K562 (cell line): Measurements from ENCODE around the gene CEP43. TPM values are rescaled to one million over a fixed set of nuclear protein-coding genes. Genes with fewer than 3 reads are reported as not detected.

ENCODE experiments used
- RAD51 ChIP-seq: fragments of 450-650 bp; IDR thresholded peaks from 2 replicates; pipeline ENCODE4 v1.7.1; 2016; ENCODE audit warnings: low read depth, mild to moderate bottlenecking, borderline replicate concordance
- UBTF ChIP-seq, 2 experiments: IDR thresholded peaks; 2 replicates each; pipeline ENCODE4 v1.6.1; 2012; ENCODE audit warnings: improper control_type of control experiment in 2 of 2, low read depth in 2 of 2, low read length in 2 of 2, borderline replicate concordance in 1 of 2
- ZNF124 ChIP-seq: sonication (generic); formaldehyde crosslinking; IDR thresholded peaks from 2 replicates; pipeline ENCODE4 v1.8.1; 2022; ENCODE audit warnings: missing genetic modification reagents
- polyA plus RNA-seq, 8 experiments: library from polyadenylated mRNA; depleted of rRNA in 4 of 8; stranded (reverse) in 5 of 8; unstranded in 3 of 8; fragments of >200 nt; fragmentation: Nextera tagmentation in 2 of 8; fragmentation: Illumina TruSeq in 1 of 8; extraction: Ambion mirVana in 2 of 8; extraction: Trizol in 1 of 8; gene quantifications; 2 replicates each; pipeline versions ENCODE4 v1.2.1 to v1.2.3, GENCODE V29; 2011 to 2014; ENCODE audit warnings: inconsistent platforms in 1 of 8, missing spikeins in 1 of 8
- total RNA-seq, 7 experiments: library from RNA; depleted of rRNA in 6 of 7; stranded (reverse); fragments of >200 nt in 6 of 7; fragmentation: Illumina TruSeq in 2 of 7; extraction: Trizol in 2 of 7; gene quantifications; 2 replicates each; pipeline versions ENCODE4 v1.2.1 to v1.2.3, GENCODE V29; 2011 to 2021; ENCODE audit warnings: low replicate concordance in 1 of 7
- TF ChIP-seq, protein P1 (sequence below): fragments of 450-650 bp; formaldehyde crosslinking; conservative IDR thresholded peaks from 2 replicates; pipeline ENCODE4 v1.4.0; 2022; ENCODE audit warnings: mild to moderate bottlenecking, missing genetic modification characterization
- TF ChIP-seq, protein P2 (sequence below): fragments of 250-450 bp; sonication (Bioruptor Pico); IDR thresholded peaks from 2 replicates; pipeline ENCODE4 v1.8.0; 2021; ENCODE audit warnings: moderate library complexity, mild to moderate bottlenecking, inconsistent platforms

CEP43 gene
- total and polyA plus RNA-seq, 9 of the 15 experiments (the other 6 are each of a cell fraction or from before 2014, with no cell fraction given), result 15.2 to 55.7 (median 47.4) TPM

- TF ChIP-seq RAD51 (no peak), ZNF124 (CRISPR knock-in tag) (no peak), UBTF (IDR thresholded peaks at IDR 0.05; ENCODE audit: borderline replicate concordance in 1 of 2, low read depth in 2 of 2, low read length in 2 of 2) (no peak)
- TF ChIP-seq, protein P1, sequence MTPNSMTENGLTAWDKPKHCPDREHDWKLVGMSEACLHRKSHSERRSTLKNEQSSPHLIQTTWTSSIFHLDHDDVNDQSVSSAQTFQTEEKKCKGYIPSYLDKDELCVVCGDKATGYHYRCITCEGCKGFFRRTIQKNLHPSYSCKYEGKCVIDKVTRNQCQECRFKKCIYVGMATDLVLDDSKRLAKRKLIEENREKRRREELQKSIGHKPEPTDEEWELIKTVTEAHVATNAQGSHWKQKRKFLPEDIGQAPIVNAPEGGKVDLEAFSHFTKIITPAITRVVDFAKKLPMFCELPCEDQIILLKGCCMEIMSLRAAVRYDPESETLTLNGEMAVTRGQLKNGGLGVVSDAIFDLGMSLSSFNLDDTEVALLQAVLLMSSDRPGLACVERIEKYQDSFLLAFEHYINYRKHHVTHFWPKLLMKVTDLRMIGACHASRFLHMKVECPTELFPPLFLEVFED (CRISPR knock-in tag), result no peak
- TF ChIP-seq, protein P2, sequence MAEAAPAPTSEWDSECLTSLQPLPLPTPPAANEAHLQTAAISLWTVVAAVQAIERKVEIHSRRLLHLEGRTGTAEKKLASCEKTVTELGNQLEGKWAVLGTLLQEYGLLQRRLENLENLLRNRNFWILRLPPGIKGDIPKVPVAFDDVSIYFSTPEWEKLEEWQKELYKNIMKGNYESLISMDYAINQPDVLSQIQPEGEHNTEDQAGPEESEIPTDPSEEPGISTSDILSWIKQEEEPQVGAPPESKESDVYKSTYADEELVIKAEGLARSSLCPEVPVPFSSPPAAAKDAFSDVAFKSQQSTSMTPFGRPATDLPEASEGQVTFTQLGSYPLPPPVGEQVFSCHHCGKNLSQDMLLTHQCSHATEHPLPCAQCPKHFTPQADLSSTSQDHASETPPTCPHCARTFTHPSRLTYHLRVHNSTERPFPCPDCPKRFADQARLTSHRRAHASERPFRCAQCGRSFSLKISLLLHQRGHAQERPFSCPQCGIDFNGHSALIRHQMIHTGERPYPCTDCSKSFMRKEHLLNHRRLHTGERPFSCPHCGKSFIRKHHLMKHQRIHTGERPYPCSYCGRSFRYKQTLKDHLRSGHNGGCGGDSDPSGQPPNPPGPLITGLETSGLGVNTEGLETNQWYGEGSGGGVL (CRISPR knock-in tag), result no peak
Measured at GRCh38 chr6:167034056-167034455, 34.9 kb downstream of the CEP43 start (continued).
